NCI-H460 (cell line): ENCODE data around the gene KLHL6. TPM values are rescaled to one million over a fixed set of nuclear protein-coding genes. Genes with fewer than 3 reads are reported as not detected.
"Not testable (repeated sequence)": the region's sequence is repeated elsewhere in the genome, so short reads cannot be mapped to it uniquely, and the experiment has no call there.

ENCODE experiments used
- DNase-seq: peaks from one replicate; pipeline ENCODE4 v3.0.0-alpha.2; 2016; ENCODE audit warnings: low read depth; ENCODE audit errors: extremely low read depth
- total RNA-seq: library from RNA; depleted of rRNA; stranded (reverse); fragments of >200 nt; shearing (Covaris generic); gene quantifications from 2 replicates; pipeline ENCODE4 v1.2.3, GENCODE V29; 2014

The KLHL6 gene
- total RNA-seq, 1 experiment from 2014 or later, result not detected

DNA sequence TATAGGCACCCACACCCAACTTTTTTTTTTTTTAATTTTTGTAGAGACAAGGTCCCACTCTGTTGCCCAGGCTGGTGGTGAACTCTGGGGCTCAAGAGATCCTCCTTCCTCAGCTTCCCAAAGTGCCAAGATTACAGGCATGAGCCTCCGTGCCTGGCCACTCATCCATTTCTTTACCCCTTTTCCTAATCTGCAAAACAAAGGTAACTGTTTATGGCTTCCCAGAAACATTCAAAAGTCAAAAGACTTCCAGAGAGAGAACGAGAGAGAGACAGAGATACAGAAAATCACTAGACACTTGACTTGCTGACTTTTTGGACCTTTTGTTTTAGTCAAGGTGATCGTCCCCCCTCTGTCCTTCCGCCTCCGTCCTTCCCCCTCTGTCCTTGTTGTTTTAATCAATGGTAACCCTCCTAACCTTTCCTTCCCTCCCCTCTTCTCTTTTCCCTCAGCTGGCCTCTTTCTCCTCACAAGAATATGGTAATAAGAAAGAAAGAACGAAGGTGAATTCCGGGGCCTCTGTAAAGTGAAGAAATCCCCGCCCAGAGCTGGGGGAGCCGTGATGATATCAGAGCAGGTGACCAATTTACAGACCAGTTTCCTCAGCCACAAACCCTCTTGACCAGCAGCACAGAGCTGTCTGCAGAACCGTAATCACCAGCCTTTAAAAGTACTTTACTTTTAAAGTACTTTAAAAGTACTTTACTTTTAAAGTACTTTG is 21.9 kb downstream of the KLHL6 start:
- DNase-seq, result no peak

DNA sequence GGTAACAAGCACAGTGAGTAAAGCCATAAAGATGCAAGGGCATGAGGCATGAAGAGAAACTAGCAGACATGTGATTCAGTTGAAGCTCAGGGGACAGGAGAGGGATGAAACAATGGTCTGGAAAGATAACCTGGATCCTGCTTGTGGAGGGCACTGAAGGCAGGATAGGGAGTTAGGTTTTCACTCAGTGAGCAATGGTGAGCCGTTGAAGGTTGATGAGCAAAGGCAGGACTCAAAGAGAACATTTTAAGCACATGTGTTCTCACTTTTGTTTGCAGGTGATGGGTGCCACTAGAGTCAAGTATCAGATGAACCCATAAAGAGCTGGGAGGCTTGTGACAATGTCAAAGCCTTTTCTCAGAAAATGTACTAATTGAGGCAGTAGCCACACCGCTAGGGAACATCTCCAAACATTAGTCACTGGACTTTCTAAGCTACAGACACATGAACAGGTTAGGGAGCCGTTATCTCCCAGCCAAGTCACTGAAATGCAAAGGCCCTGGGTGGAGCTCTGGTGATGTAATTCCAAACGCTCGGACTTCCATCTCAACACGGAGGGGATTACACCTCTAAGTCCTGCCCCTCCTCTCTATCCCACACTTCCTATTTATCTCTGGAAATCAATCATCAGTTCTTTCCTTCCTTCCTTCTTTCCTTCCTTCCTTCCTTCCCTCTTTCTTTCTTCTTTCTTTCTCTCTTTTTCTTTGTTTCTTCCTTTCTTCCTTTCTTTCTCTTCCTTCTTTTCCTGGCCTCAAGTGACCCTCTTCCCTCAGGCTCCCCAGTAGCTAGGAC is 22.7 kb downstream of the KLHL6 start:
- DNase-seq, result no peak

DNA sequence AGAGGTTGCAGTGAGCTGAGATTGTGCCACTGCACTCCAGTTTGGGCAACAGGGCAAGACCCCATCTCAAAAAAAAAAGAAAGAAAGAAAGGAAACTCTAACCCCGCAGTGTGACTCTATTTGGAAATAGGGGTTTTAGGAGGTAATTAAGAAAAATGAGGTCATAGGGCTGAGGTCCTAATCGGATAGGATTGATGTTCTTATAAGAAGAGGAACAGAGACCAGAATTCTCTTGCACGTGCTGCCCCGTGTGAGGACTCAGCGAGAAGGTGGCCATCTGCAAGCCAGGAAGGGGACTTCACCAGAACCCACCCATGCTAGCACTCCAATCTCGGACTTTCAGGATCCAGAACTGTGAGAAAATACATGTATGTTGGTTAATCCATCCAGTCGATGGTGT is 25.8 kb downstream of the KLHL6 start:
- no peak for DNase-seq

DNA sequence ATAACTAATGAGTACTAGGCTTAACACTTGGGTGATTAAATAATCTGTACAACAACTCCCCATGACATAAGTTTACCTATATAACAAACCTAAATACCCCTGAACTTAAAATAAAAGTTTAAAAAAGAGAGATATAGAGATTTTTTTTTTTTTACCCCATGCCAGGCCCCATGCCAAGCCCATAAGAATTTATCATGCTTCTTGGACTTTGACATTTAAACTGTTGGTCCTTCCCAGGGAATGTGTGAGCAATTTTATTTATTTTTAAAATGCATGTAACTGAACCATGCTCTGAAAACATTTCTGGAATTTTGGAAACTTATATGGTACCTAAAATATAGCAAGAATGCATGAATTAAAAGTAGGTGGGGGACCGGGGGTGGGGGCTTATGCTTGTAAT is 26.3 kb downstream of the KLHL6 start:
- DNase-seq, result no peak

- DNase-seq, result not testable (repeated sequence)
Measured at GRCh38 chr3:183528758-183529157, 26.7 kb downstream of the KLHL6 start.

GRCh38 chr3:183527428-183528379 is 27.8 kb downstream of the KLHL6 start:
- no peak for DNase-seq

DNA sequence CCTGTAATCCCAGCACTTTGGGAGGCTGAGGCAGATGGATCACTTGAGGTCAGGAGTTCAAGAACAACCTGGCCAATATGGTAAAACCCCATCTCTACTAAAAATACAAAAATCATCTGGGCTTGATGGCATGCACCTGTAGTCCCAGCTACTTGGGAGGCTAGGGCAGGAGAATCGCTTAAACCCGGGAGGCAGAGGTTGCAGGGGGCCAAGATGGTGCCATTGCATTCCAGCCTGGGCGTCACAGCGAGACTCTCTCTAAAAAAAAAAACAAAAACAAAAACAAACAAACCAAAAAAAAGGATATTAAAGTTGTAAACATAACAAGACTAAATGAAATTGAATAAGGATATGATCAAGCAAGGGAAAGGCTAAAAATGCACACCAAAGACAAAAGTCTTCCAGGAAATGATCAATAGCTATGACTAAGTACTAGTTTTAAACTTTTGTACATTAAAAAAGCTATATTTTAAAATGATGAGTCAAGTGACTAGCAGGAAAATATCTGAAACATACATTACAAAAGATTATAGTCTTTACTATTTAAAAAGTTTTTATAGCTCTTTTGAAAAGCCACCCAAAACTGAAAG is 28.6 kb downstream of the KLHL6 start:
- no peak for DNase-seq

GRCh38 chr3:183524476-183524875 is 31.0 kb downstream of the KLHL6 start:
- DNase-seq, result no peak

- DNase-seq, result not testable (repeated sequence)
Measured at GRCh38 chr3:183520741-183521556, 34.6 kb downstream of the KLHL6 start.

- DNase-seq, result not testable (repeated sequence)
Measured at GRCh38 chr3:183520295-183520694, 35.2 kb downstream of the KLHL6 start.

DNA sequence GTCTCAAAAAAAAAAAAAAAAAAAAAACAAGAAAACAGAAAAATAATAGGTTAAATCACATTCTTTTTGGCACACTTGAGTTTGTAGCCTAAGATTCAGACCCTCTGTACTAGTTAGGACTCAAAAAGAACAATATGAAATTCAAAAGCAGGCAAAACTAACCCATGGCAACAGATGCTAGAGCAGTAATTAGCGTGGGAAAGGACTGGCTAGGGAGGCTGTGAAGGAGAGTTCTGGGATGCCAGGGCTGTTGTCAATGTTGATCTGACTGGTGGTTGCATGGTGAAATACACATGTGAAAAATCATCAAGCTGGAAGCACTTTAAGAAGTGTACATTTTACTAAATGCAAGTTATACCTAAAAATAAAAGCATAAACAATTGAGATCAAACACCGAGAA is 35.6 kb downstream of the KLHL6 start:
- no peak for DNase-seq

GRCh38 chr3:183518491-183519251 is 36.8 kb downstream of the KLHL6 start:
- DNase-seq, result no peak

DNA sequence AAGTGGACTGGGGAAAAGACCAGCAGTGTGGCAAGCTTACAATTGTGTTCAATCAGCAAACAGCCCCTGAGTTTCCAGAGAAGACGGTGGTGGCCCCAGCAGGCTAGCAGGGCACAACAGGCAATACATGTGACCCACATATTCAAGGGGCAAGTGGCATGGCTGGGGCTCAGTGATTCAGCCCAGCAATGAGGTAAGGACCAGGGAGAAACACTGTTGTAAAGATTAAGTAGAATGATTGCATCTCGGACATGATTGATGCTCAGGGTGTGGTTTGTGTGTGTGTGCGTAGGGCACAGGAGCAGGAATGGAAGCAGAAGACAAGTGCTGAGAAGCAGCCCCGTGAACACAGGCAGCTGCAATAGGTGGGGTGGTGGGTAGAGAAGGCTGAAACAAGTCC is 37.9 kb downstream of the KLHL6 start:
- DNase-seq, result no peak

- DNase-seq, result no peak
Measured at GRCh38 chr3:183515968-183516851, 39.3 kb downstream of the KLHL6 start.

GRCh38 chr3:183514021-183514420 is 41.5 kb downstream of the KLHL6 start:
- DNase-seq, result no peak

GRCh38 chr3:183513046-183513706 is 42.3 kb downstream of the KLHL6 start:
- no peak for DNase-seq
